ENCODE results near the gene CLMN. TPM values are rescaled to one million over a fixed set of nuclear protein-coding genes. Genes with fewer than 3 reads are reported as not detected.

CLMN gene
- total and polyA plus RNA-seq, 2 of the 13 experiments (the other 11 are each of a cell fraction or from before 2014, with no cell fraction given), result 15.1 to 16.7 TPM

DNA sequence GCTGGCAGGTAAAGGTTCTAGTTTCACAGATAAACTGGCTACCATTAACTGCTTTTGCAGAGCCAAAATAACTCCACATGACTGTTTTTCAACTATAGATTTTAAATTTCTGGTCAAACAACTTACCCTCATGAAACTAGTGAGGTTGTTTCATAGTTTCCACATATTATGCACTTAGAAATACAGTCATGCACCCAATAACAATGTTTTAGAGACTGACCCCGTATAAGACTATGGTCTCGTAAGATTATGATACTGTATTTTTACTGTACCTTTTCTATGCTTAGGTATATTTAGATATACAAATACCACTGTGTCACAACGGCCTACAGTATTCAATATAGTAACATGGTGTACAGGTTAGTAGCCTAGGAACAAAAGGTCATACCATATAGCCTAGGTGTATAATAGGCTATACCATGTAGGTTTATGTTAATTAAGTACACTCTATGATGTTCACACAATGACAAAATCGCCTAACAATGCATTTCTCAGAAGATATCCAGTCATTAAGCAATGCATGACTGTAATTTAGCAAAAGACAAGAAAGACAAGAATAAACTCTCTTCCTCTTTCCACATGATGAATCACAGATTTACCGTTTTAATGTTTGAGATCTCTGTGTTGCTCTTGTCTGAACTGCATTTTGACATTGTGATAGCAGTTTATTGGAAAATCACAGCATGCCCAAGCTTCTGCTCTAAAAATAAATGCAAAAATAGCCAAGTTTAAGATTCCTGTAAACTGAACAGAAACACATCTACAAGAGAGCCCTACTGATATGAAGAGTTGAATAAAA is 179.4 kb downstream of the CLMN start (continued):
- TF ChIP-seq, protein P1, sequence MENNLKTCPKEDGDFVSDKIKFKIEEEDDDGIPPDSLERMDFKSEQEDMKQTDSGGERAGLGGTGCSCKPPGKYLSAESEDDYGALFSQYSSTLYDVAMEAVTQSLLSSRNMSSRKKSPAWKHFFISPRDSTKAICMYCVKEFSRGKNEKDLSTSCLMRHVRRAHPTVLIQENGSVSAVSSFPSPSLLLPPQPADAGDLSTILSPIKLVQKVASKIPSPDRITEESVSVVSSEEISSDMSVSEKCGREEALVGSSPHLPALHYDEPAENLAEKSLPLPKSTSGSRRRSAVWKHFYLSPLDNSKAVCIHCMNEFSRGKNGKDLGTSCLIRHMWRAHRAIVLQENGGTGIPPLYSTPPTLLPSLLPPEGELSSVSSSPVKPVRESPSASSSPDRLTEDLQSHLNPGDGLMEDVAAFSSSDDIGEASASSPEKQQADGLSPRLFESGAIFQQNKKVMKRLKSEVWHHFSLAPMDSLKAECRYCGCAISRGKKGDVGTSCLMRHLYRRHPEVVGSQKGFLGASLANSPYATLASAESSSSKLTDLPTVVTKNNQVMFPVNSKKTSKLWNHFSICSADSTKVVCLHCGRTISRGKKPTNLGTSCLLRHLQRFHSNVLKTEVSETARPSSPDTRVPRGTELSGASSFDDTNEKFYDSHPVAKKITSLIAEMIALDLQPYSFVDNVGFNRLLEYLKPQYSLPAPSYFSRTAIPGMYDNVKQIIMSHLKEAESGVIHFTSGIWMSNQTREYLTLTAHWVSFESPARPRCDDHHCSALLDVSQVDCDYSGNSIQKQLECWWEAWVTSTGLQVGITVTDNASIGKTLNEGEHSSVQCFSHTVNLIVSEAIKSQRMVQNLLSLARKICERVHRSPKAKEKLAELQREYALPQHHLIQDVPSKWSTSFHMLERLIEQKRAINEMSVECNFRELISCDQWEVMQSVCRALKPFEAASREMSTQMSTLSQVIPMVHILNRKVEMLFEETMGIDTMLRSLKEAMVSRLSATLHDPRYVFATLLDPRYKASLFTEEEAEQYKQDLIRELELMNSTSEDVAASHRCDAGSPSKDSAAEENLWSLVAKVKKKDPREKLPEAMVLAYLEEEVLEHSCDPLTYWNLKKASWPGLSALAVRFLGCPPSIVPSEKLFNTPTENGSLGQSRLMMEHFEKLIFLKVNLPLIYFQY (CRISPR knock-in tag; IDR thresholded peaks at IDR 0.05; ENCODE audit: borderline replicate concordance), result no peak
- TF ChIP-seq ZNF713 (CRISPR knock-in tag; IDR thresholded peaks at IDR 0.05), result no peak
- TF ChIP-seq, protein P2, sequence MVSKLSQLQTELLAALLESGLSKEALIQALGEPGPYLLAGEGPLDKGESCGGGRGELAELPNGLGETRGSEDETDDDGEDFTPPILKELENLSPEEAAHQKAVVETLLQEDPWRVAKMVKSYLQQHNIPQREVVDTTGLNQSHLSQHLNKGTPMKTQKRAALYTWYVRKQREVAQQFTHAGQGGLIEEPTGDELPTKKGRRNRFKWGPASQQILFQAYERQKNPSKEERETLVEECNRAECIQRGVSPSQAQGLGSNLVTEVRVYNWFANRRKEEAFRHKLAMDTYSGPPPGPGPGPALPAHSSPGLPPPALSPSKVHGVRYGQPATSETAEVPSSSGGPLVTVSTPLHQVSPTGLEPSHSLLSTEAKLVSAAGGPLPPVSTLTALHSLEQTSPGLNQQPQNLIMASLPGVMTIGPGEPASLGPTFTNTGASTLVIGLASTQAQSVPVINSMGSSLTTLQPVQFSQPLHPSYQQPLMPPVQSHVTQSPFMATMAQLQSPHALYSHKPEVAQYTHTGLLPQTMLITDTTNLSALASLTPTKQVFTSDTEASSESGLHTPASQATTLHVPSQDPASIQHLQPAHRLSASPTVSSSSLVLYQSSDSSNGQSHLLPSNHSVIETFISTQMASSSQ (IDR thresholded peaks at IDR 0.05; ENCODE audit: low read depth), result no peak
- TF ChIP-seq, protein P2 (CRISPR knock-in tag; IDR thresholded peaks at IDR 0.05; ENCODE audit: borderline replicate concordance), result no peak
- TF ChIP-seq, protein P3, sequence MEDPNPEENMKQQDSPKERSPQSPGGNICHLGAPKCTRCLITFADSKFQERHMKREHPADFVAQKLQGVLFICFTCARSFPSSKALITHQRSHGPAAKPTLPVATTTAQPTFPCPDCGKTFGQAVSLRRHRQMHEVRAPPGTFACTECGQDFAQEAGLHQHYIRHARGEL (CRISPR knock-in tag; IDR thresholded peaks at IDR 0.05), result no peak
- TF ChIP-seq POGZ (CRISPR knock-in tag; IDR thresholded peaks at IDR 0.05), result no peak
- no peak for TF ChIP-seq GLI4 (CRISPR knock-in tag; IDR thresholded peaks at IDR 0.05; ENCODE audit: borderline replicate concordance)

Data from HepG2 (cell line).